K562 (cell line): ENCODE results near the gene CD22. TPM values are rescaled to one million over a fixed set of nuclear protein-coding genes. Genes with fewer than 3 reads are reported as not detected.
A peak's percentile ranks its signal among the peaks of the same experiment; 100 is the strongest.

Source experiments
- ATAC-seq: fragments of 200-7000 bp; cut with Tn5 transposase; 3 replicates; pipeline ENCODE4 v1.9.1; 2020; ENCODE audit warnings: moderate library complexity
- BruUV-seq: library from RNA; stranded (reverse); fragments of 400-500 nt; replicated peaks from 2 replicates; lab custom pipeline; 2021; lab: Mats Ljungman, UMichigan
- CTCF ChIA-PET: fragments of 300-600 bp; formaldehyde crosslinking; extraction: SDS; loops from one replicate; lab custom pipeline; 2021; ENCODE audit warnings: low intra/inter-chr PET ratio; lab: Yijun Ruan, JAX
- POLR2A ChIA-PET: fragments of 300-600, 350-650 bp; sonication (Branson Sonifier 250); formaldehyde crosslinking; extraction: SDS; loops from one replicate; lab custom pipeline; 2021; ENCODE audit warnings: antibody characterized with exemption, inconsistent platforms; lab: Yijun Ruan, JAX
- DNase-seq, 4 experiments: peaks; one replicate each; pipeline versions ENCODE4 v3.0.0 to v3.0.0-alpha.2; 2011 to 2018; ENCODE audit warnings: low spot score in 3 of 4, mixed read lengths in 3 of 4; ENCODE audit errors: extremely low read depth in 1 of 4
- FAIRE-seq: peaks from 2 replicates; lab custom pipeline; 2011; peaks lifted over from hg19 to GRCh38; lab: Jason Lieb, UNC
- H2AFZ ChIP-seq: 2 replicates; pipeline ENCODE4 v1.6.0; 2011; ENCODE audit warnings: low read depth, low read length, control low read depth, inconsistent platforms
- H3K27ac ChIP-seq: fragments of 200-600 bp; 3 replicates; pipeline ENCODE4 v1.8.0; 2011; ENCODE audit warnings: low read depth, mild to moderate bottlenecking, control low read depth, inconsistent platforms, low read length, moderate library complexity, mixed read lengths; ENCODE audit errors: extremely low read depth
- H3K27me3 ChIP-seq, 2 experiments: fragments of 300-600 bp in 1 of 2; 2 replicates in 1 of 2; 3 replicates in 1 of 2; pipeline versions ENCODE4 v1.6.0 to v1.8.0; 2011; ENCODE audit warnings: inconsistent platforms in 2 of 2, low read length in 2 of 2, mild to moderate bottlenecking in 1 of 2, mixed read lengths in 1 of 2, moderate library complexity in 1 of 2; ENCODE audit not compliant: control insufficient read depth in 2 of 2, insufficient read depth in 2 of 2
- H3K36me3 ChIP-seq: fragments of 300-600 bp; 3 replicates; pipeline ENCODE4 v1.8.0; 2011; ENCODE audit warnings: mild to moderate bottlenecking, low read length, inconsistent platforms; ENCODE audit not compliant: control insufficient read depth, insufficient read depth
- H3K4me1 ChIP-seq, 2 experiments: fragments of 200-600 bp in 1 of 2; replicated peaks in 1 of 2; 2 replicates in 1 of 2; 3 replicates in 1 of 2; pipeline versions ENCODE4 v1.5.1 to v1.8.0; 2011; ENCODE audit warnings: inconsistent platforms in 2 of 2, low read length in 2 of 2, mild to moderate bottlenecking in 1 of 2, mixed read lengths in 1 of 2, moderate library complexity in 1 of 2; ENCODE audit not compliant: control insufficient read depth in 2 of 2, insufficient read depth in 2 of 2
- H3K4me2 ChIP-seq: 2 replicates; pipeline ENCODE4 v1.6.1; 2011; ENCODE audit warnings: low read length, control low read depth, inconsistent platforms, mixed read lengths; ENCODE audit not compliant: insufficient read depth
- H3K4me3 ChIP-seq: fragments of 200-600 bp; sonication (generic), shearing (Covaris generic); 2 replicates; pipeline ENCODE4 v1.5.1; 2016; ENCODE audit warnings: control low read depth, inconsistent platforms
- H3K79me2 ChIP-seq: fragments of 200-600 bp; 3 replicates; pipeline ENCODE4 v1.8.0; 2011; ENCODE audit warnings: low read length, inconsistent platforms; ENCODE audit not compliant: control insufficient read depth, insufficient read depth
- H3K9ac ChIP-seq, 2 experiments: 2 replicates each; pipeline versions ENCODE4 v1.6.0 to v1.6.1; 2011; ENCODE audit warnings: low read depth in 2 of 2, low read length in 2 of 2, control low read depth in 1 of 2, inconsistent platforms in 1 of 2, mild to moderate bottlenecking in 1 of 2, mixed read lengths in 1 of 2; ENCODE audit not compliant: insufficient read depth in 1 of 2
- H3K9me1 ChIP-seq: one replicate; pipeline ENCODE4 v1.6.0; 2011; ENCODE audit warnings: inconsistent platforms, mild to moderate bottlenecking, low read length, moderate library complexity; ENCODE audit not compliant: control insufficient read depth, insufficient read depth
- H3K9me3 ChIP-seq: replicated peaks from 2 replicates; pipeline ENCODE4 v1.5.1; 2011; ENCODE audit warnings: low read depth, low read length, inconsistent platforms; ENCODE audit not compliant: control insufficient read depth, insufficient read depth
- H4K20me1 ChIP-seq: replicated peaks from 2 replicates; pipeline ENCODE4 v1.6.1; 2011; ENCODE audit warnings: low read length, inconsistent platforms, mixed read lengths; ENCODE audit not compliant: control insufficient read depth, insufficient read depth
- BCOR ChIP-seq: fragments of 450-650 bp; IDR thresholded peaks from 2 replicates; pipeline ENCODE4 v1.6.1; 2016
- FOSL1 ChIP-seq: fragments of 200-800 bp; sonication (Bioruptor generic); conservative IDR thresholded peaks from 2 replicates; pipeline ENCODE4 v1.6.1; 2016; ENCODE audit warnings: missing genetic modification characterization, missing compliant biosample characterization
- FOXO4 ChIP-seq: fragments of 450-650 bp; formaldehyde crosslinking; IDR thresholded peaks from 2 replicates; pipeline ENCODE4 v1.4.0; 2020; ENCODE audit warnings: mild to moderate bottlenecking, moderate library complexity
- GTF2B ChIP-seq: IDR thresholded peaks from 2 replicates; pipeline ENCODE4 v1.6.1; 2011; ENCODE audit not compliant: insufficient read length; ENCODE audit errors: extremely low read depth
- GTF3C2 ChIP-seq: IDR thresholded peaks from 3 replicates; pipeline ENCODE4 v1.6.1; 2011; ENCODE audit warnings: borderline replicate concordance, mild to moderate bottlenecking, moderate library complexity; ENCODE audit not compliant: insufficient read length; ENCODE audit errors: extremely low read depth
- KAT7 ChIP-seq: sonication (generic); formaldehyde crosslinking; IDR thresholded peaks from 2 replicates; pipeline ENCODE4 v1.8.0; 2022; ENCODE audit warnings: missing genetic modification reagents, mild to moderate bottlenecking, borderline replicate concordance
- NFIC ChIP-seq: fragments of 450-650 bp; IDR thresholded peaks from 2 replicates; pipeline ENCODE4 v1.6.1; 2017; ENCODE audit warnings: mild to moderate bottlenecking, inconsistent platforms
- PRPF4 ChIP-seq: fragments of 200-400 bp; formaldehyde crosslinking; IDR thresholded peaks from one replicate; pipeline ENCODE4 v1.6.1; 2017; ENCODE audit warnings: low read length, low read depth, mild to moderate bottlenecking; ENCODE audit not compliant: insufficient read depth, poor library complexity, severe bottlenecking
- SMAD1 ChIP-seq: fragments of 150-350 bp; IDR thresholded peaks from 2 replicates; pipeline ENCODE4 v1.6.1; 2014; ENCODE audit warnings: low read length, low read depth; ENCODE audit not compliant: partially characterized antibody
- SMAD4 ChIP-seq: fragments of 250-450 bp; sonication (Bioruptor Pico); conservative IDR thresholded peaks from 2 replicates; pipeline ENCODE4 v1.8.0; 2021; ENCODE audit warnings: inconsistent platforms, mild to moderate bottlenecking, moderate library complexity
- UBTF ChIP-seq, 2 experiments: IDR thresholded peaks; 2 replicates each; pipeline ENCODE4 v1.6.1; 2012; ENCODE audit warnings: improper control_type of control experiment in 2 of 2, low read depth in 2 of 2, low read length in 2 of 2, borderline replicate concordance in 1 of 2
- ZBTB34 ChIP-seq: fragments of 250-450 bp; sonication (Bioruptor Pico); IDR thresholded peaks from 2 replicates; pipeline ENCODE4 v1.8.0; 2021; ENCODE audit warnings: mild to moderate bottlenecking, moderate library complexity
- ZNF696 ChIP-seq: fragments of 250-450 bp; sonication (Bioruptor Pico); conservative IDR thresholded peaks from 2 replicates; pipeline ENCODE4 v1.4.0; 2020; ENCODE audit warnings: mild to moderate bottlenecking, moderate library complexity
- WGBS: fragments of 100-300 bp; shearing (Covaris generic); methylation state at CpG from one replicate; pipeline ENCODE4 v1.1.6; 2016; ENCODE audit warnings: low coverage, mixed read lengths; ENCODE audit not compliant: insufficient coverage; ENCODE audit errors: missing lambda C conversion rate; 5-methylcytosine and 5-hydroxymethylcytosine counted together
- in situ Hi-C: fragments of 300-500 bp; cut with MboI; formaldehyde crosslinking; loops from 4 replicates; pipeline ENCODE4 v1.15.0; 2018; ENCODE audit warnings: inconsistent platforms, mixed read lengths
- intact Hi-C: fragments of 100-400 bp; cut with micrococcal nuclease; formaldehyde crosslinking; loops from 2 replicates; pipeline ENCODE4 v1.14.2; 2022
- polyA plus RNA-seq, 8 experiments: library from polyadenylated mRNA; depleted of rRNA in 4 of 8; stranded (reverse) in 5 of 8; unstranded in 3 of 8; fragments of >200 nt; fragmentation: Nextera tagmentation in 2 of 8; fragmentation: Illumina TruSeq in 1 of 8; extraction: Ambion mirVana in 2 of 8; extraction: Trizol in 1 of 8; gene quantifications; 2 replicates each; pipeline versions ENCODE4 v1.2.1 to v1.2.3, GENCODE V29; 2011 to 2014; ENCODE audit warnings: inconsistent platforms in 1 of 8, missing spikeins in 1 of 8
- total RNA-seq, 7 experiments: library from RNA; depleted of rRNA in 6 of 7; stranded (reverse); fragments of >200 nt in 6 of 7; fragmentation: Illumina TruSeq in 2 of 7; extraction: Trizol in 2 of 7; gene quantifications; 2 replicates each; pipeline versions ENCODE4 v1.2.1 to v1.2.3, GENCODE V29; 2011 to 2021; ENCODE audit warnings: low replicate concordance in 1 of 7

Gene CD22
- total and polyA plus RNA-seq, 9 of the 15 experiments (the other 6 are each of a cell fraction or from before 2014, with no cell fraction given) = 0.29 to 5.0 (median 3.5) TPM

GRCh38 chr19:35294328-35294727, 34.7 kb upstream of the CD22 start:
- Histone ChIP-seq H4K20me1 (no peaks in the 10 kb centered on the region), H3K27ac (no peak overlapping the region), H2AFZ (no peak overlapping the region), H3K4me2 (peak overlapping the region; percentile 12; the same call in 1 of the 2 replicates), H3K4me1 (peaks cover 36 to 71% of the 10 kb centered on the region in 2 experiments), H3K9ac (peak overlapping the region in 1 of 2 experiments; percentile 73; a peak in 1 of 4 replicates), H3K79me2 (no peaks in the 10 kb centered on the region), H3K27me3 (peaks cover 2 to 12% of the 10 kb centered on the region in 2 experiments; a peak in 3 of 5 replicates), H3K9me1 (peaks cover 6% of the 10 kb centered on the region), H3K36me3 (no peaks in the 10 kb centered on the region), H3K9me3 (no peaks in the 10 kb centered on the region), H3K4me3 (no peak overlapping the region)
- ChIA-PET POLR2A (interaction anchor here (0.6 to 1.5 kb wide), 4 partner anchors 12 to 320 kb away, joined by 3 to 4 read pairs (median 3); partner anchors contain the start of gene HAMP), CTCF (no interaction called here)
- ATAC-seq = no peak
- in situ Hi-C loops (no loop called here), intact Hi-C loops (no loop called here)
- DNase-seq = no peak
- BruUV-seq = no TSS peak
- WGBS = 26% methylated on average over 3 of the region's 3 CpGs
- FAIRE-seq = no peak
- TF ChIP-seq SMAD4 (CRISPR knock-in tag) = no peak
- no peak for TF ChIP-seq GTF3C2
- peak; percentile 55; the same call in 1 of the 2 replicates for TF ChIP-seq BCOR
- TF ChIP-seq FOXO4 (CRISPR knock-in tag) = no peak
- TF ChIP-seq FOSL1 = no peak
- no peak for TF ChIP-seq ZBTB34
- no peak for TF ChIP-seq KAT7 (CRISPR knock-in tag)
- TF ChIP-seq ZNF696 (CRISPR knock-in tag) = no peak
- no peak for TF ChIP-seq GTF2B
- no peak for TF ChIP-seq PRPF4
- TF ChIP-seq SMAD1 = no peak
- TF ChIP-seq NFIC = peak; percentile 76
- no peak for TF ChIP-seq UBTF (IDR thresholded peaks at IDR 0.05; ENCODE audit: borderline replicate concordance in 1 of 2, low read depth in 2 of 2, low read length in 2 of 2)
